Measurements from ENCODE around the gene NHSL2.

Gene NHSL2

GRCh38 chrX:72107320-72107719 lies 196.7 kb downstream of the NHSL2 start:
- no peak for DNase-seq

- DNase-seq: peak in 9 of 56 donors; percentile 0 to 30 (median 22)
Measured at GRCh38 chrX:72107841-72108595, 197.4 kb downstream of the NHSL2 start.

- DNase-seq: no peak
Measured at GRCh38 chrX:72108666-72109065, 198.0 kb downstream of the NHSL2 start.

GRCh38 chrX:72110051-72110875 lies 199.6 kb downstream of the NHSL2 start:
- DNase-seq: peak in 15 of 56 donors; percentile 2 to 51 (median 9)

- peak in 2 of 56 donors; percentile 4 to 6 for DNase-seq
Measured at GRCh38 chrX:72110876-72111708, 200.4 kb downstream of the NHSL2 start.

- no peak for DNase-seq
Measured at GRCh38 chrX:72113461-72113860, 202.8 kb downstream of the NHSL2 start.

- DNase-seq: no peak
Measured at GRCh38 chrX:72114306-72114705, 203.7 kb downstream of the NHSL2 start.

GRCh38 chrX:72114807-72115206 lies 204.2 kb downstream of the NHSL2 start:
- no peak for DNase-seq

GRCh38 chrX:72115380-72115779 lies 204.7 kb downstream of the NHSL2 start:
- no peak for DNase-seq

GRCh38 chrX:72117636-72118210 lies 207.1 kb downstream of the NHSL2 start:
- no peak for DNase-seq

GRCh38 chrX:72120837-72121236 lies 210.2 kb downstream of the NHSL2 start:
- no peak for DNase-seq

GRCh38 chrX:72121383-72121782 lies 210.7 kb downstream of the NHSL2 start:
- DNase-seq: peak in 8 of 56 donors; percentile 0 to 28 (median 8)

- no peak for DNase-seq
Measured at GRCh38 chrX:72122621-72123337, 212.1 kb downstream of the NHSL2 start.

GRCh38 chrX:72123471-72124185 lies 213.0 kb downstream of the NHSL2 start:
- DNase-seq: peak in 3 of 56 donors; percentile 1 to 7 (median 1)

GRCh38 chrX:72124540-72125201 lies 214.0 kb downstream of the NHSL2 start:
- no peak for DNase-seq

- no peak for DNase-seq
Measured at GRCh38 chrX:72125331-72126047, 214.8 kb downstream of the NHSL2 start.

- no peak for DNase-seq
Measured at GRCh38 chrX:72126048-72126415, 215.4 kb downstream of the NHSL2 start.

- DNase-seq: peak in 55 of 56 donors; percentile 2 to 88 (median 58)
Measured at GRCh38 chrX:72126539-72127140, 216.0 kb downstream of the NHSL2 start.
